Measurements from ENCODE around the gene DNAJC5.
"Not testable (repeated sequence)": the region's sequence is repeated elsewhere in the genome, so short reads cannot be mapped to it uniquely, and the experiment has no call there.

Gene DNAJC5

DNA sequence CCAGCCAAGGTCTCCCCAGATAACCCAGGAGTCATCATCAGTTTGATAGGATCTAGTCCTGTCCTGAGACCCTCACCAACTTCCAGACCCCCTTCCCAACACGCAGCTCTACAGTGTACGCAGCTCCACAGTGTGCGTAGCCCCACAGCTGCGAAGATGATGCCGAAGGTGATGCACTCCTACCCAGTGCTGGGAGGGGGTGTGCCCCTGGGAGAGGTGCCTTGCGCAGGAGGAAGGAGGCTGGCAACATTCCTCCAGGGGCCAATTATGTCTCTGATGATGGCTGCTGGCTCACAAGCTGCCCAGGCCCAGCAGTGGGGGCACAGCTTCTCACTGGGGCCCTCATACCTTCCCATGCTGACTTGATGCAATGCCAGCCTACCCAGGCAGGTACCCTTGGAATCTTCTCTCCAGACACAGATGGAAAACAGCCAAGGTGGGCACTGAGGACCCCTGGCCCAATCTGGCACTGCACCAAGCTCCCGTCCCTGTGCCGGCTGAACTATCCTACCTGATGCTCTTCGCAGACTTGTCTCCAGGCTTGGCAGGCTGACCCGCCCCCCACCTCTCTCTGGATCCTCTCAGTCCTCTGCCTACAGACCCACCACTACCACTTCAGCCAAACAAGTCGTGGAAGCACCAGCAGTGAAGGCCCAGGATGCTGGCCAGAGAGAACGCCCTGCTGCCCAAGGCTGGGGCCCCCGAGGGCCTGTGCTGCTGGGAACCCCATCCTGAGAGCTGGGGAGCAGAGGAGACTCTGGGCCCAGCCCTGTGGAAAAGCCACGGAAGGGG is 73.4 kb downstream of the DNAJC5 start:
- no peak for DNase-seq (ENCODE audit: low read depth)

DNA sequence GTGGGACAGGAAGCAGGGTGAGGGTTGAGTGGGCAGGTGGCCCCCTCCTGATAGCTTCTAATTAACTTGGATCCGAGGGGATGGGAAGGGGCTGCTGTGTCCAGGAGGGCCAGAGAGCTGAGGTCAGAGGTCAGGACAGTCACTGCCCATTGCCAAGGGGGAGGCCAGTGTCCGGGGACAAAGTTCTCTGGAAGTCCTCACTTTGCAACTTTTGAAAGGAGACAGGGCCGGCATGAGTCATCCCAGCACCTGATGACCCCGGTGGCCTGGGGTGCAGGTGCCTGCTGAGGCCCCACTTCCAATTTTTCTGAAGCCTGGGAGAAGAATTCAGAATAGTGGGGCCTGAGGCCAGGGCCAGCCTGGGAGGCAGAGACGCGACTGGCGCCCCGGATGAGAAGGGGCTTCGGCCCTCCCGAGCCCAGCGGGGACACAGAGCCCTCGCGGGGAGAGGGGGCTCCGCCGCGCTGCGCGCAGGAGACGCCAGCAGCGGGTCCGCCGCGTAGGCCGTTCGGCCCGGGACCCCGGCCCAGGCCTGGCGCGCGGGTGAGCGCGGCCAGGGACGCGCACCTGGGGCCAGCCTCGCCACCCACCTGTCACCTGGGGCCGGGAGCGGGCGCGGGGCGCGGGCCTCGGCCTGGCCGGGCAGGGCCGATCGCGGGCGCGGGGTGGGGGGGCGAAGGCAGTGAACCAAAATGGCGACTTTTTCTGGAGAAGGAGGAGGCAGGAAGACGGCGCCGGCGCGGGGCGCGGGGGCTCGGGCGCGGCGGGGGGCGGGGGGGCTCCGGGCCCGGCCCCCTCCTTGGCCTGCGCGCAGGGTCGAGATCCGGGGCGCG is 74.2 kb downstream of the DNAJC5 start:
- DNase-seq (ENCODE audit: low read depth), result no peak

DNA sequence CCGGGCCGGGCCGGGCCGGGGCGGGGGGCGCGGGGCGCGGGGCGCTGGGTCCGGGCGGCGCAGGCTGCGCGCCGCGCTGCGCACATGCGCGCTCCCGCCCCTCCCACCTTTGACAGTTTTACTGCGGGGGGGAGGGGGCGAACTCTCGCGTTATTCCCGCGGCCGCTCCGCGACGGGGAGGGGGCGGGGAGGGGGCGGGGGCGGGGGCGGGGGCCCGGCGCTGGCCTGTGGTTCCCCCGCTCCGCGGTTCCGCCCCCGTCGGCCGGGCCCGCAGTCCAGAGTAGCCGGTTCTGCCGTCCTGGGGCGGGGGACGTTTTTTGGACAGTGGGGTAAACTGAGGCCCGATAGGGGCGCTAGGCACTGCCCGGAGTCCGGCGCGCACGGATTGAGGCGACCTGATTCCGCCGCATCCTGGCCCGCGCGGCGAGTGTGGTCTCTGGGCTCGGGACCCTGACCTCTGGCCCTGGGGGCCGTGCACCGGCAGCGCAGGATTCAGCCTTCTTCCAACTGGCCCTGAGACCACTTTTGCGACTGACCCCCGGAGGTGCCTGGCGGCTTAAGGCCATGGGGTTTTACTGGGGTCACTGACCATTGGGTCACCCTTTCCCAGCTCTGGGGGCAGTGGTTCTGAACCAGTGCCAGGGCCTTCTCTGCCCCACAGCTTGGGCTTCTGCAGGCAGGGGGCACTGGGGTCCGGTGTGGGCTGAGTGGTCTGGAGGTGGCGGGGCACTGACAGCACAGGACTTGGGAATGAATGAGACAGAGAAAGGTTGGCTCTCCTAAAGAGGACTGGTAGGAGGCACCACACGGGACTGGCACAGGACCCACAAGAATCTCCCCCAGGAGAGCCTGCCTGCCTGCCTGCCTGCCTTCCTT is 75.2 kb downstream of the DNAJC5 start, which contains the start of gene ZNF512B:
Gene ZNF512B (minus strand): TSS at position 93 of the 876 bp plus-strand sequence. CDS start 1,980 bp downstream, outside the sequence.
- DNase-seq (ENCODE audit: low read depth), result peak; percentile 65

DNA sequence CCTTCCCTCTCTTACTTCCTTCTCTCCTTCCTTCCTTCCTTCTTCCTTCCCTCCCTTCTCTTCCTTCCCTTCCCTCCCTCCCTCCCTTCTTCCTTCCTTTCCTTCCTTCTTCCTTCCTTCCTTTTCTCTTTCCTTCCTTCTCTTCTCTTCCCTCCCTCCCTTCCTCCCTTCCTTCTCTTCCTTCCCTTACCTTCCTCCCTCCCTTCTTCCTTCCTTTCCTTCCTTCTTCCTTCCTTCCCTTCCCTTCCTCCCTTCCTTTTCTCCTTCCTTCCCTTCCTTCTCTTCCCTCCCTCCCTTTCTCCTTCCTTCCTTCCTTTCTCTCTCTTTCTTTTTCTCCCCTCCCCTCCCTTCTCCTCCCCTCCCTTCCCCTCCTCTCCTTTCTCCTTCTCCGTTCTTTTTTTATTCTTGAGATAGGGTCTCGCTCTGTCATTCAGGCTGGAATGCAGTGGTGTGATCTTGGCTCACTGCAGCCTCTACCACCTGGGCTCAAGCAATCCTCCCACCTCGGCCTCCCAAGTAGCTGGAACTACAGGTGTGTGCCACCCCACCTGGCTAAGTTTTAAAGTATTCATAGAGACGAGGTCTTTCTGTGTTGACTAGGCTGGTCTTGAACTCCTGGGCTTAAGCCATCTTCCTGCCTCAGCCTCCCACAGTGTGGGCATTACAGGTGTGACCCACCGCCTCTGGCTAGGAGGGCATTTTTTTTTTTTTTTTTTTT is 75.9 kb downstream of the DNAJC5 start:
- DNase-seq (ENCODE audit: low read depth), result no peak

DNA sequence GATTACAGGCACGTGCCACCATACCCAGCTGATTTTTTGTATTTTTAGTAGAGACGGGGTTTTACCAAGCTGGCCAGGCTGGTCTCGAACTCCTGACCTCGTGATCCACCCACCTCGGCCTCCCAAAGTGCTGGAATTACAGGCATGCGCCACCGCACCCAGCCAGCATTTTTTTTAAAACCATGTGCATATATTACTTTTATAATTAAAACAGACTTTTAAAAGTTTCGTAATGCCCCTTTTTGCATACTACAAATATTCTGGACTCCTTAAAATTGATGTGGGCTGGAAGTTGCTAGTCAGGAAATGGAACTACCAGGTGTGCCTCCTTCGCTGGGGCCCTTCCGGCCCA is 77.0 kb downstream of the DNAJC5 start:
- not testable (repeated sequence) for DNase-seq (ENCODE audit: low read depth)

DNA sequence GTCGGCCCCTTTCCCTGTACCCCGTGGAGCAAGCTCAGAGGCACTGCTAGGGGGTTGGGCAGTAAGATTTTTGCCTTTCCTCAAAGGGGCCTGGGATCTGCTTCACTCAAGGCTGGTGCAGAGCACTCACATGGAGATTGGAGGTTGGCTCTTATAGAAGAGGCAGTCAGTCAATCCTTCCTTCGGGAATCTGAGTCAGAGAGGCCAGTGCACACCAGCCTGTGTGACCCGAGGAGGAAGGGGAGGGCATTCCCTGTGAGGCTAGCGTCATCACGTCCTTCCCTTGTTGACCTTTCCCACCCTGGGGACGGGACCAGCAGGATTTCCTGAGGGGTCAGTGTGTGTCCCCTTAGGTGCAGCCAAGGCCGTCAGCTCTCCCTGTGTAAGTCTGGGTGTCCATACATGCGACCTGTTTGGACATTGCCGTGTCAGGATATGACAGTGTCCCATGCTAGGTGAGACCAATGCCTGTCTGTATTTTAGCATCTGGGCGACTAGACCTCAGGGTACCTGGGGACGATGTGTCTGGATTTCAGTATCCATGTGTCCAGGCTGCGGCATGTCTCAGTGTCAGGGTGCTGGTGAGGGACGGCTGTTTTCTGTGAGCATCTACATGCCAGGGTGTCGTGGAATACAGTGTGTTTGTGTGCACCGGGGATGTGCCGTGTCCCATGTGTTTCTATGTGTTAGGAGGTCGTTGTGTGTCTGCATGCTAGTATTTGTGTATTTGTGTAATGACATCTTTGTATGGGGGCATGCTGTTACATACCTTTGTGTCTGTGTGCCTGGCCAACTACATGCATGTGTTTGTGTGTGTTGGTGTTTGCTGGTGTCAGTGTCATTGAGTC is 77.6 kb downstream of the DNAJC5 start:
- no peak for DNase-seq (ENCODE audit: low read depth)

DNA sequence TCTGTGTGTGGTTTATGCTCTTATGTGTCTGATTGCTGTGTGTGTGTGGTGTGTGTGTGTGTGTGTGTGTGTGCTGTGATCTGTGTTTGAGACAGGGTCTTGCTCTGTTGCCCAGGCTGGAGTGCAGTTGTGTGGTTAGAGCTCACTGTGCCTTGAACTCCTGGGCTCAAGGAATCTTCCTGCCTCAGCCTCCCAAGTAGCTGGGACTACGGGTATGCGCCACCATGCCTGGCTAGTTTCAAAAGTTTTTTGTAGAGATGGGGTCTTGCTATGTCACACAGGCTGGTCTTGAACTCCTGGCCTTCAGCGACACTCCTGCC is 78.2 kb downstream of the DNAJC5 start:
- no peak for DNase-seq (ENCODE audit: low read depth)

DNA sequence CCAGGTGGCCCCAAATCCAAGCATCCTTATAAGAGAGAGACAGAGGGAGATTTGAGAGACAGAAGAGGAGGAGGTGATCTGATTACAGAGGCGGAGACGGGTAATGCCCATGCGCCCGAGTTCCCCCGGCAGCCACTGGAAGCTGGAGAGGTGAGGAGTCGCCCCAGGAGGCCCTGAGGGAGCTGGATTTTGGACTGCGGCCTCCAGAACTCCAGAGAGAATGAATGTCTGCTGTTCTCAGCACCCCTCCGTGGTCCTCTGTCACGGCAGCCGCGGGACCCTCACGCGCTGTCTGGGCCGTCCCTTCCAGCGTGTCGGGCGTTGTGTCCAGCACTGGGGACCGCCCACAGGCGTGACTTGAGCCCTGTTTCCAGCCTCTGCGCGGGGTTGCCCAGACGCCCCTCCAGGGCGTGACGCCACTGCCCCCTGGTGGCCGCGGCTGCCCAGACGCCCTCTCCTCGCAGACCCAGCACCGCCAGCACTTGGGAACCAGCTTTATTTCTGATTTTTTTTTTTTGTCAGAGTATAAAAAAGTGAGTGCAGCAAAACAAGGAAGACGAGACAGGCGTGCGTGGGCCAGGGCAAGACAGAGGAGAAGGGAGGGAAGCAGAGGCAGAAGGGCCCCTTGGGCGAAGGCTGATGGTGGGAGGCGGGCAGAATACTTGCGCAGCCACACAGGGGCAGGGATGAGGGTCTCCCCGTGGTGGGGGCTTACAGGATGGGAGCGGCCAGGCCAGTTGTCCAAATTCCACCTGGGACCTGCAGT is 78.9 kb downstream of the DNAJC5 start:
- DNase-seq (ENCODE audit: low read depth), result peak; percentile 84

DNA sequence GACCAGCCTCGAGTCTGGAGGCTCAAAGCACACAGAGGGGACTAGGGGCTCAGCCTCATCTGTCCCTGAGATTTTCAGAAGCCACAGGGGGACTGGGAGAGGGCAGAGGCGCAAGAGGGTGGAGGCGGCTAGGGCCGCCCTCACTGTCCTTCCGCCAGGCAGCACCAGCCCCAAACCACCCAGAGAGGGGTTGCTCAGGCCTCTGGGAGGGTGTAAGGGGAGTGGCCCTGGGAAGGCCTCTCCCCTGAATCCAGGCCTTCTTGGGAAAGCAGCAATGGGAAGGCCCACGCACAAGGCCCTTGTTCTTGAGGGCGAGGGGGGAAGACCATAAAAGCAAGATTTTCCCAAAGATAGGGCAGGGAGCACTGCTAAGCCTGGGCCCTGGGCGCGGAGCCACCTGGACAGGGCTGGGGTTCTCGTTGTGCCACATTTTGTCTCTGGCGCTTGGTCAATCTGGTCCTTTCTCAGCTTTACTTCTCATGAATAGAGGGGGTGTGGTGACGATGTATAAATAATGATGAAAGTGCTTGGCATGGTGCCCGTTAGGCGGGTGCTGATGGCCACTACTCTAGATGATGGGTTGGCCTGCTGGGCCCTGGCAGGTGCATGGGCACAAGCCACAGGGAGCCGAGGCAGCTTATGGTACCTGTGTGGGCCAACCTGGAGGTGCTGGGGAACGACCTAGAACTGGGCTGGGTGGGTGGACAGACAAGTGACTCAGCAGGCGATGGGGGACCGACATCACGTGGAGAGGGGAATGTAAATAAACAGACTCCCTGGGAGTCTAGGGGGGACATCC is 79.7 kb downstream of the DNAJC5 start:
- peak; percentile 42 for DNase-seq (ENCODE audit: low read depth)

DNA sequence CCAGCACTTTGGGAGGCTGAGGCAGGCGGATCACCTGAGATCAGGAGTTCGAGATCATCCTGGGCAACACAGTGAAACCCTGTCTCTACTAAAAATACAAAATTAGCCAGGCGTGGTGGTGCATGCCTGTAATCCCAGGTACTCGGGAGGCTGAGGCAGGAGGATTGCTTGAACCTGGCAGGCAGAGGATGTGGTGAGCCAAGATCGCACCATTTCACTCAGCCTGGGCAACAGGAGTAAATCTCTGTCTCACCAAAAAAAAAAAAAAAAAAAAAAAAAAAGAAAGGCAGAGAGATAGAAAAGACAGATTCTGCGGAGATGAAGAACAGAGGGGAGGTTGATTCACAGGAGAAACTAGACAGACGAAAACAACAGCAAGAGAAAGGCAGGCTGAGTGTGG is 81.6 kb downstream of the DNAJC5 start:
- DNase-seq (ENCODE audit: low read depth), result not testable (repeated sequence)

DNA sequence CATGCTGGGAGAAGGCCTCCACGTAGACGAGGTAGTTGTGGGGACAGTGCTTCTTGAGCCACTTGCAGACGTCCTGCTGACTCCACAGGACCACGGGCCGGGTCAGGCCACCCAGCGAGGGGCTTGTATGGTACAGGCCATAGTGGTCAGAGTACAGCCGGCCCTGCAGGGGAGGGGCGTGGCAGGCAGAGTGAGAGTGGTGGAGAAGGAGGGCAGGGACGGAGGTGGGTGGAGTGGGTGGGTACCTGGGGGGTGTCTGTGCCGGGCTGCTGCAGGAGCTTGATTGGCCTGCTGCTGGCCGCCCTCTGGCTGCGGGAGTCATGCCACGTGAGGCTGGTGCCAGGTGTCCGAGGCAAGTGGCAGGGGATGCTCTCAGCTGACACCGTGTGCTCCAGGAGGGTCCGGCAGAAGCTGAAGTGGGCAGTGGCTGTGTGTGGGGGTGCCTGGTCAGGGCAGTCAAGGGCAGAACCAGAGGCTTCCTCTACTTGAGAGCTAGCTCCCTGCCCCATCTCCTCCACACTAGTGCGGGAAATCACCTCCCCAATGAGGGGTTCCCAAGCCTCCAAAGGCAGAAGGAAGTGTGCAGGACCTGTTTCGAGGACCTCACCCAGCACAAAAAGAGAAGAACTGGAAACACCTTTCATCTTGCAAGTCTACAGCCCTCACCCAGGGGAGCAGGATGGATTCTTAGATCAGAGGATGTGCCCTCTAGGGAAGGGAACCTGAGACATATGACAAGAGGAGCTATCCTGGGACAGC is 82.2 kb downstream of the DNAJC5 start:
- no peak for DNase-seq (ENCODE audit: low read depth)

DNA sequence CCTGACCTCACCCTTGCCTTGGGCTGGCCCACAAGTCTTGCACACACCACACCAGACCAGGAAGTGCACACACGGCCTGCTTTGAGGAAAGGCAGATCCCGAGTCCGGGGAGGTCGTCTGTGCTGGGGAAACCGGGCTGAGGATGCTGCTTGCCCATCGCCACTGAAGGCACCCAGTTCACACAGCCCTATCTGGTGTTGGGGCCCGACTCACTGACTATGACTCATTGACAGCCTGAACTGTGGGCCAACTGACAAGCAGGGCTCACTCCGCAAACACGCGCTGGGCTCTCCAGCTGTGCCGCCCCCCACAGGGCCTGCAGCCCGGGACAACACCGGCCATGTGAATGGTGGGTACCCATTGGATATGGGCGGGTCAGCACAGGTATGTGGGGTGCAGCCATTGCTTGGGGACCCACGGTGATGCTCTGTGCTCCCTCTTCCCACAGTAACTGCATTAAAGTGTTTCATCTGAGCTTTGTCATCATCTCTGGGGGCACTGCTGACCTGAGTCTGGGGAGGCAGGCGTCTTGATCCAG is 82.9 kb downstream of the DNAJC5 start:
- peak; percentile 83 for DNase-seq (ENCODE audit: low read depth)

DNA sequence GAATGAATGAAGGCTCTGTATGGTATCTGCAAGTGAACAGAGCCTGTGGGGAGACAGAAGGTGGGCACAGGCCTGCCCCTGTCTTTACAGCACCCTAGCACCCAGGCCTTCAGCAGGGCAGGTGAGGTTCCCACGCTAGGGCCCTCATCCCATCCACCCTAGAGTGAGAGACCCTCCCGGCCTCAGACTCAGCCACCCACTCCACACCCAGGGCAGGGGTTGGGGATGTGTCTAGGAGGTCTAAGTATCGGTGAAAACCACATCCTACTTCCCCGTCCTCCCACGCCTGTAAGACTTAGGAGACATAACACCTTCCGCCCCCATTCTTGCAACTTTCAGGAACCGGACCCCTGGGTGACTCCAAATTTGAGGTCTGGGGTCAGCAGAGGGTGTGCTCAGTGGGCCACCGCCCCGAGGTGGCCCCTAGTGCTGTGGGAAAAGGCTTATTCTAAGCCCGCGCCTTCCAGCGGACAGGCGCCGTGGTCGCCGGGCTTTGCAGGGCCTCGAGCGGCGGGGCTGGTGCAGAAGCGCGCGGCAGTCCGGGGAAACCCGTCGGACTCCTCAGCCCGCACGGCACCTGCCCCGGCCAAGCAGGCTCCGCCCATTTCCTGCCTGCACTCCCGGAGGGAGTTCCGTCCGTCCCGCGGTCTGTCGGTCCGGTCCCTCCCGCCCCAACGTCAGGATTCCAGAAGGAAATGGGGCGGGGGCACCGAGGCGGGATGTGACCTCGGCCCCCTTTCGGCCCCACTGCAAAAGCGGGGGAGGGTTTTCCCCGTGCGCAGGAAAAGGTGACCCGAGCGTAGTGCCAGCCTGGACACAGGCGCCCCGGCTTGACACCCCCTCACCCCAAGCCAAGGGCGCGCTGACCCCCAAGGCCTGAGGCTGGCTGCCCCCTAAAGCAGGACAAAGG is 83.6 kb downstream of the DNAJC5 start:
- DNase-seq (ENCODE audit: low read depth), result peak; percentile 68

DNA sequence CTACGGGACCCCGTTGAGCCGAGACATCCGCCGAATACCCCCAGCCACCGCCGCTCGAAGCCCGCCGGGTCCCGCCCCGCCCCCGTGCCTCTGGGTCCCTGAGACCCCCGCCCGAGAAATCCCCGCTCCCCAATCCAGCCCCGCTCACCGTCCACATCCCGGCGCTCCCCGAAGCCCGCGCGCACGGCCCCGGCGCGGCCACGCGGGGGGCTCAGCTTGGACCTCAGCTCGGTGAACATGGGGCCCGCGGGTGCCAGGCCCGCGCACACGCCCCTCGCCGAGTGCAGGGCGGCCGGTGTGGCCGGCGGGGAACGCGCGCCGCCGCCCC is 84.3 kb downstream of the DNAJC5 start:
- DNase-seq (ENCODE audit: low read depth), result no peak

DNA sequence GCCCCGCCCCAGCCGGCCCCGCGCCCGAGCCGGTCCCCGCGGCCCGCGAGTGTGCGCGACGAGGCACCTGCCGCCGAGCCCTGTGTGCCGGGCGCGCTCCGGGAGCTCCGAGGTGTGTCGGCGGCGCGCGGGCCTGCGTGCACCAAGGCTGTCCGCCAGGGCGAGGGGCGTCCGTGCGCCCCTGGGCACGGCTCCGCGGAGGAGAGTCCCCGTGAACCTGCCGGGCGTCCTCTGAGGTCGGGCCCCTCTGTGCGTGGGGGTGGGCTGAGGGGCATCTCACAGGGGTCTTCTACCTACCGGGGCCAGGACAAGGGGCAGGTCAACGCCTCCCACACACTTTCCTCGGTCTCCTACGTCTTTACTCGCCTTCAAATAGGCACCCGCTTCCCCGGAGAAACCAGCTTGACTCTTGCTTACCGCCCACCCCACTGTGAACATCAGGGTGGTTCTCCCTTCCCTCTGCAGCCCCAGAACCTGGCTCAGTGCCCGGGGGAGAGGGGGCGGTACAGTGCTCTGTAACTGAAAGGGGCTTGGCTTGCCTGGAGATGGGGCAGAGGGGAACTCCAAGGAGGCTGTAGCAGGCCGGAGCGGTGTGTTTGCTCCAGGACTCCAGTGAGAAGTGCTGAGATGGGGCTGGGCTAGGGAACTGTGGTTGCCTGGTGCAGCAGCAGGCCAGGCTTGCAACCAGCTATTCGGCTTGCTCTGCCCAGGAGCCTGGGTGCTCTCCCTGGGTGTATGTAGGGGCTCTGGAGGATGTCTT is 84.8 kb downstream of the DNAJC5 start, which contains the start of gene SAMD10:
Gene SAMD10 (minus strand): TSS at position 86 of the 760 bp plus-strand sequence. CDS start 175 bp downstream, outside the sequence.
- no peak for DNase-seq (ENCODE audit: low read depth)

DNA sequence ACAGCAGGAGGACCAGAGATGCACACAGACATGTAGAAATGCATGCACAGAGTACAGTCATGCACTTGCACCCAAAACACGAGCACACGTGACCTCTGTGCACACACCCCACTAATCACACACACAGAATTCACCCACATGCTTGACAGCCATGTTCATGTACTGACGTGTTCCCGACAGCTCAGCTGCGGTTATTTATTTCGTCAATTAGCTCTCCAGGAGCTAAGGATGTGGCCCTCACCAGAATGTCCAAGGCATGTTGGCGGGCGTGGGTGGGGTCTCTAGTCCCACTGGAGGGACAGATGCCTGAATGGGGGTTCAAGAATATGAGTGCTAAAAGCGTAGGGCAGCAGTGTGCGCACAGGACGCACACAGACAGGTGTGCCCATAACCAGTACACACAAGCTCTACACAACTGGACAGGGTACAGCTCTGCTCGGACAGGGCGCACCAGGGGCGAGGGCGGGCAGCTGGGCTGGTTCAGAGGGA is 85.4 kb downstream of the DNAJC5 start:
- no peak for DNase-seq (ENCODE audit: low read depth)

Data from EH (cell line).